DMS79 (cell line): ENCODE results near the gene PLA2G4F.

Source experiments
- DNase-seq: peaks from one replicate; lab custom pipeline; 2025; lab: John Stamatoyannopoulos, UW

PLA2G4F gene

DNA sequence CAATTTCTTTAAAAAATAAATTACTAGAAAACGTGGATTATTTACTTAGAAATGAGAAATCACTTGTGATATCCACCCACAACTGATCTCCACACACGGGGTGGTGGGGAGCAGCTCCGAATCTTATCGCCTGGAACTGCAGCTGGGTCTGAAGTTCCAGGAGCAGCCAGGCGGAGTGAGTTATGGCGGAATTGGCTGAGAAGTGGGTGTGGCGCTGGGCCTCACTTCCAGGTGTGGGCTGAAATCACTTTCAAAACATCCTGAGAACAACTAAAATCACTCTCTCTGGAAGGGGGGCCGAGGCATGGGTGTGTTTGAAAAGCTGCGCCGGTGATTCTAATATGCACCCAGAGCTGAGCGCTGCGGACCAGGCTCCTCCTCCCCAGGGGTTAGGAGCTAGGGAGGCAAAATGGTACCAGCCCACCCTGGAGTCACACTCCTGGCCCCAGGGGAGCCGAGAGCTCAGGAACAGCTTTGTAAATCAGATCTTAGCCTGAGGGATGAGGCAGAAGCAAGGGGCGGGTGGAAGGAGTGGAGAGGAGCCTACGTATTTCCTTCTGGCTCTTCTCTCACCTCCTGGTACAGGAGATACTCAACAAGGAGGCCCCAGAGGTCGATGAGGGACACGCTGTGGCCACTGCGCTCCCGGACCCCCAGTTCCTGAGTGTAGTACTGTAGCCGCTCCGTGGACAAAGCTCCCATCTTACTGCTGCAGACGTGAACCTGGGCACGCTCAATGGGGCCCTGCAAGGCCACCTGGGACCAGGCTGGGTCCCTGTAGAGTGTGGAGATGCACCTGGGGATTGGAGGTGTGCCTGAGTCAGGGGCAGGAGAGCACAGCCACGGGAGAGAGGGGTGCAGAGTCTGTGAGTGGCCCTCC is 9.6 kb downstream of the PLA2G4F start:
- no peak for DNase-seq

DNA sequence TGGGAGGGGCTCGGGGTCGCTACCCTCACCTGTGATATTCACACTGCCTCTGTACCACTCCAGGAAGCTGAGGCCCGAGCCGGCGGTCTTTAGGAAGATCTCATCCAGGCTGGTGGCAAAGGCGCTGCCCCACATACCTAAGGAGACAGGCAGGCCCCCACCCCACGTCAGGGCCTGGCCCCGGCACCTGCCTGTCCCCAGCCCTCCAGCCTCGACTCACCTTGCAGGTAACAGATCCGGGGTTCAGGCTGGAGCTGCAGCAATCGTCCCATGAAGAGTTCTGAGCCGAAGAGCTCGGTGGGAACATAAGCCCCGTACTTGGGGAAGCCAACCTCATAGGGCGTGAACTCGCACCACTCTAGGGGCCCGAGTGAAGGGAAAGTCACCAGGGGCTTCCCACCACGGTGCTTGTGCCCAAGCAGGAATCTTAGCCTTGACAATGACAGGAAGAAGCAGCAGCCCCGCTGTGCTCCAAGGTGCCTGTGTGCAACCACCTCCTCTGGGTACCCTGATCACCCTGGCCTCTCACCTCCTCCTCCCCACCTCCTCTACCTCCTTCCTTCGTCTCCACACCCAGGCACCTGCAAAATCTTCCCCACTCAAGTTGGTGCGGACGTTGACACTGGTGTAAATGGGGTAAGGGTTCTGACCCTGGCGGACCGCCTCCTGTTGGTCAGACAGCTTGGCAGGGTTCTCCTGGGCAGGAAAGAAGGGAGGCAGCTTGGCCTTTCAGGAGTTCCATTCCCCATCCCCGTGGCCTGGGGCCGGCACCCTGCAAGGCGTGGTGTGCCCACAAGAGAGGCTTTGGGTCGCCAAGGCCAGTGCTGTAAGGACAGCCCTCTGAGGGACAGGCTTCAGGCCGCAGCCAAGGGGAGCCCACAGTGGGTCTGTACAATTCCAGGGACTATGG is 10.6 kb downstream of the PLA2G4F start:
- no peak for DNase-seq

DNA sequence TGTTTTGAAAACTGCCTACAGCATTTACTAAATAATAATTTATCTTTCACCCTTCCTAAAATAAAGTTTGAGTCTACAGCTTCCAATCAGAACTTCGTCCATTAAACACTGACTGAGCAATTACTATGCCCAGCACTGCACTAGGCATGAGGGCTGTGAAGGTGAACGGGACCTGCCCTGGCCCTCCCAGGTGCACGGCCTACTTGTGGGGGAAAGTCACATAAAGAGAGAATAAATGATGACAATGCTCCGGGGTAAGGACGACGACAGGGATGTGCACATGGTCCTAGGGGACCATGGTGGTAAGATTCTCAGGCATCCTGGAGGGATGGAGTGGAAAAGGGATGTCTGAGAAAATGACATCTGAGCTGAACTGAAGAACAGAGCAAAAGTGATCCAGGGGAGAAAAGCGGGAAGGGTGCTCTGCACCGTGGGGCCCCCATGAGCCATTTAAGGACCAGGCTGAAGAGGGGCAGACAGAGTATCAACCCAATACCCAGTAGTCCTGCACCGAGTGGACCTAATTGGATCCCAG is 11.5 kb downstream of the PLA2G4F start:
- no peak for DNase-seq

DNA sequence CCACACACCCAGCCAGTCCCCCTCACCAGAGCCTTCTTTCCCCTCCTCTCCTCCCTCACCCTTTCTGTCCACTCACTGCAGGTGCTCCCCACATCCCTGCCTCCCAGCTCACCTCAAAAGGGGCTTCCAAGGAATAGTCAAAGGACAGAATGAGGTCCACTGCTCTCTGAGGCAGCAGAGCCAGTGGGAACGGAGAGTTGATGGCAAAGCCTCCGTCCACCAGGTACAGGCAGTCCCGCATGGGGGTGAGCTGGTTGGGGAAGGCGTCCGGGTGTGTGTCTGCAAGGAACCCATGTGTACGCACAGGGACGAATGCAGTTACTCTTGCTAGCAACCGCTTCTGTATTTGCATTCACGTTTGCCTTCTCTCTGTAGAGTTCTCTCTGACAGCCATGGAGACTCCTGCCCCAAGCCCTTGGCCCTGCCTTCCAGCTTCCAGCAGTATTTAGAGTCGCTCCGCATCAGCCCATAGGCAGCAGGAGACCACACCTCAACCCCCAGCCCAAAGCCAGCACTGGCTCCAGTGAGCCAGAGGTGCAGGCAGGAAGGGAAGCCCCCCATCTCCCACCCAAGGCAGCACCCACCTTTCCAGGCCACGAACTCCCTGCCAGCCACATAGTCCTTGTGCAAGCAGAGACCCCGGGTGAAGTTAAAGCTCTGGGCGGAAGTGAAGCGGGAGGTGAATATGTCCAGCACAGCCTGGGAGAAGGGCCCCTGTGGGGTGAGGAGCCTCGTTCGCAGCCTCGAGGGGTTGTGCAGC is 12.4 kb downstream of the PLA2G4F start:
- DNase-seq = no peak

DNA sequence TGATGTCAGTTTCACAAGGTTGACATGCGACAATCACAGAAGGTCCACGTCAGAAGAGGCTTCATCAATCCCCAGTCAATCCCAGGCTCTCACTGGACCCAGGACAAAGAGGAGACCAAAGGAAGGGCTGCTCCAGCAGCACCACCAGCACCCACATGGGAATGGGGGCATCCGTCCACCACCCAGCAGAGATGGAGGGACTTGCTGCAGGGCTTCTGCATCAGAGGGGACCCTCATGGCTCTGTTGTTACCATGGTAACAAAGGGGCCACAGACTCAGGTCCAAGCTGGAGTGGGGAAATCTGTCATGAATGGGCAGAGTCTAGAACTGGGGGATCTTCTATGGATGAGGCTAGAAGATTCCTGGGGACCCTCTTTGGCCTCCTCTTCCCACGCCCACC is 13.1 kb downstream of the PLA2G4F start:
- no peak for DNase-seq

DNA sequence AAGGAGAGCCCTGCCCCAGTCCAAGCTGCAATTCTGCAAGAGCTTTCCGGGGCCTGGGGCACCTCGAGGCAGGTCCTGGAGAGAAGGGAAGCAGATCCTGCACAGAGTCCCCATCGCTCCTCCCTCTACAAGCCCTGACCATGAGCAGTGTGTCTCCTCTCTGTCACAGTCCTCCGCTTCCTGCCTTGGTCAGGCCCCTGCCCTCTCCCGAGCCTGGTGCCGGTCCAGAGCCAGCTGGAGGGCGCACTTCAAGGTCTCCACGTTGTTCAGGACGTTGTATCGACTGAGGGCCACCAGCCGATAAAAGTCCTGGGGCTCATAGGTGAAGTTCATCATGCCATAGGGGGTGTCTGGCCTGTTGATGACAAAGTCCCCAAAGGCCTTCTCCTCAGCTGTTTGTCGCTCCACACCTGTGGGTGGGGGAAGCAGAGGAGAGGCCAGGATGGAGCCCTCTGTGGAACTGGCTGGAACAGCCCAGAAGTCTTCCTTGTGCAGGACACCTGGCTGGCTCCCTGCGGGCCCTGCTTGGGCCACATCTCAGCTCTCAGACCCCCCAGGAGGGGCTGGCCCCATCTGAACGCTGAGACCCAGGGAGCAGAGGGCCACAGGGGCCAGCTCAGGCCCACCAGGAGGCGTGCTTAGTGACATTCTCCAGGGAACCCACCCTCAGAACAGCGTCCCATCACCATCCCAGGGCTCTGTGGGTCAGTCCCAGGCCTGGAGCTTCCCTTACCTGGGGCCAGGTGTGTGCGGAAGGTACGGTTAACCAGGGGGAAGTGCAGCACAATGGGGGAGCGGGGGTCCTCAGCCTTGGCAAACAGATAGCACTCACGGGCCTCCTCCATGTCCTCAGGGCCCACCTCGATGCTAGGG is 14.4 kb downstream of the PLA2G4F start:
- DNase-seq = no peak

DNA sequence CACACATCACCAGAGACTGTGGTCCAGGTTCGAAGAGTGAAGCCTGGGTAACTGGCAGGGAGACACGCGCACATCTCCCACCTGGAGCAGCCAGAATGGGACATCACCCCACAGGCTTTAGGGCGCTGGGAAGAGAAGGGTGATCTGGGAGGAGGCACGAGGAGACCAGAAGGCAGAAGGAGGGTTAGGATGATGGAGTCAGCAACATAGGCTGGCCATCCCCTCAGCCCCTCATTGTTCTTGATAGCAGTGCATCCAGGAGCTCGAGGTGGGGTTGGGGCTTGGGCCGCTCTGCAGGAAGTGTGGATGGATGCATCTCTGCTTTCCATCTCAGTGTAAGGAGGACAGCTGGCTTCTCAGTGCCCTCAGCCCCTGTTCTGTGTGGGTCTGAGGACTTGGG is 15.2 kb downstream of the PLA2G4F start:
- no peak for DNase-seq

DNA sequence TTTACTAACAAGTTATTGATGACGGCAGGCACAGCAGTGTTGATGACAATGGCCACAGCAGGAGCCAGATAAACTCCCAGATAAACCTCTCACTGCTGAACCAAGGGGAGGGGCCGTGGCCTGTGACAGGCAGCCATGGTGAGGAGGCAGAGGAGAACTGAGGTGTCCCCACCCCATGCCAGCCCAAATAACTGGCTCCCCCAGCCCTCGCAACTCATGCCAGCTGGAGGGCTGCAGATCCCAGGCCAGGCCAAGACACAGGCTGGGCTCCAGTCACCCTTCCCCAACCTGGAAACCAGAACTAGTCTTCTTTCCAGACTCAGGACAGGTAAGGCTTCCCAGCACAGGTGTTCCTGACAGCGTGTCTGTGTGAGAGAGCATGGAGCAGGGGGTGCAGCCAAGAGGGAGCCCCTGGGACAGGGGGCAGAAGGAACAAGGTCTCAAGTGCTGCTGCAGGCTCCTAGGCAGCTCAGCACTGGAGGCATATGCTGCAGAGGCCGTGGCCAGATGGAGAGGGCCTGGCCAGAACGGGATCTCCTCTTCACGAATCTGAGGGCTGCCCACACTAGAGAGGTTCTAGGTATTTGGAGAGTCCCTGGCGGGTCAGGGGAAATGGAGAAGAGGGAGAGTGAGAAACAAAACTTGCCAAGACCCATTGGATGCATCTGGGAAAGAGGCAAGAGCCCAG is 15.9 kb downstream of the PLA2G4F start:
- no peak for DNase-seq

DNA sequence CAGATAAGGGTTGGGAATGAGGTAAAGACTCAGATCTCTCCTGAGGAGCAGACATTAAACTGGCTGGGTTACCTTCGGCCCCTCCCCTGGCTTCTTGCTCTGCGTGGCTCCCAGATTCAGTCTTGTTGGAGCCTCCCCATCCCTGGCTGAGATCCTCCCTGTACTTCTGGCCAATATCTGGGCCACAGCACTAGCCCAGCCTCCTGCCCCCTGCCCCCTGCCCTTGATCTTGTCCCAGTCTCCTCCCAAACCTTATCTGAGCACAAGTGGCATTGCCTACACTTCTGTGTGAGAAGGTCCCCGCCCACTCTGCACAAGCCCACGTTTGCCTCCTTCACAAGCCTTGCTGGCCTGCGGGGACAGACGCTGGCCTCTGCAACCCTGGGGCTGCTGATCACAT is 16.8 kb downstream of the PLA2G4F start:
- DNase-seq = no peak

DNA sequence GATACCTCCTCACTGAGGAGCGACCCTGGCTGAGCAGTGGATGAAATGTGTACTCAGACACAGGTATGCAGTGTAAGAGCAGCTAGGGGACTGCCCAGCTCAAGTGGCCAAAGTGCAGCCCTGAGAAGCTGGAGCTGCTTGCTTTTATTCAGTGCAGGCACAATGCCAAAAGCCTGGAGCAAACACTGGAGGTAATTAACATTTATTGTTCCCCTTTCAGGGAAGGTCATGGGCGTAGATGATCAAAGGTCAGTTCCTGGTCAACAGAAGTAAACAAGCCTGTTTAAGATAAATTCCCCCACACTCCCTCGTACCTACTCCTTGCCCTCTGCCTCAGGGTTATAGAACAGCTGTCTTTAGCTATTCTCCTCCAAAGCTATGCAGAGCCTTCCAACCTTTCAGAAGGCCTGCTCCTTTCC is 17.5 kb downstream of the PLA2G4F start:
- no peak for DNase-seq

DNA sequence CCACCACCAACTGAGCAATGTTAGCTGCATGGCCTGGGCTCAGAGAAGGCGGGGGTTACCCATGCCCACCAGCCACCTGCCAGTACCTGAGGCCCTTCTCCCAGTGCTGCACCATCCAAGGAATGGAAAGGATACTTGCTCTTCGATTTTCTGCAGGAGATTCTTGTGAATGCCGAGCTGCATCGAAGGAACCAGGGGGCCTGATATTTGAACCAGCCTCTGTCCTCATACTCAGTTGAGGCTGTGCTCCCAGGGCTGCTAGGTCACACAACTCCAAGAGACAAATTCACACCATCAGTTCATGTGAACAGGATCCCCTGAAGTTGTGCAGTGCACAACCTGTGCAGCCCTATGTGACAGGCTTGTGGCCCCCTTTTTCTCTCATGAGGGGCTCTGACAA is 18.0 kb downstream of the PLA2G4F start:
- no peak for DNase-seq

DNA sequence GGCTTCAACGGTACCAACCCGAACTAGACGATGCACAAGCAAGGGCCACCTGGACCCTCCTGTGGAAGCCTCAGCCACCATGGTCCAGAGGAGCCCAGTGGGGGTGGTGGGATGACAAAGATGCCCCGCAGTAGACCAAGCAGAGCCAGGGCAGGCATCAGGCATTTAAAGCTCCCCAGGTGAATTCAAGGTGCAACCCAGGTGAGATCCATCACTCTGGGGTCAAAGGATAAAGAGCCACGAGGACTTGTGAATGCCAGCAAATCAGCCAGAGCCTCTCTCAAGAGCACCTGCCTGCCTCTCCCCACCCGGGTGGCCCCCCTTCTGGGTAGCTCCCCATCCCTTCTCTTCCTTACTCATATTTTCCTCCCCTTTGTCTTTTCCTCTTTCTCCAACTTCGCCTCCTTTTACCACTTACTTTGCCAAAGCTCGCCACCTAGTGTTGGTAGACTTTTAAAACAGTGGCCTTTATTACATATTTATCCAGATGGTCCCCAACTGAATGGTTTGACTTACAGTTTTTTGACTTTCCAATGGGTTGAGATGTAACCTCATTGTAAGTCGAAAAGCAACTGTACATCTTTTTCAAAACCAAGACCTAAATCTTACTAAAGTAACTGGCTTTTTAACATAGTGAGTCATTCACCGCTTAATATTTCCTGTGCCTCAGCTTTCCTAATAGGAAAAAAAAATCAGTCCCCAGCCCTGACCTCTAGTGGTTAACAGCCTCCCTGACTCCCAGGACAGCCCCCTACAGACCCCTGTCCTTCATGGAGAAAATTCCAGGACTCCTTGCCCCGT is 18.8 kb downstream of the PLA2G4F start:
- no peak for DNase-seq

DNA sequence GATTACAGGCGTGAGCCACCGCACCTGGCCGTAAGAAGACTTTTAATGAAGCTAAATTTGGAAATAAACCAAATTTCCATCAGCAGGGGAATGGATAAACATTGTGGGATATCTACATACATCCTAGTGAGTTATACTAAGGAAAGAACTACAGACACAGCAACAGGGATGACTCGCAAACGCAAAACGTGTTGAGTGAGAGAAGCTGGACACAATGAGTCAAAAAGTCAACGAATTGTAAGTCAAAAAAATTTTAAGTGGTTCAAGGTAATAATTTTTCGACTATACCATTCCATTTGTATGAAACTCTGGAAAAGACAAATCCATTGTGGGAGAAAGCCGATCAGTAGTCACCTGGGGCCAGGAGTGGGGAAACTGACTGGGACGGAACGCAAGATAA is 19.9 kb downstream of the PLA2G4F start:
- no peak for DNase-seq

DNA sequence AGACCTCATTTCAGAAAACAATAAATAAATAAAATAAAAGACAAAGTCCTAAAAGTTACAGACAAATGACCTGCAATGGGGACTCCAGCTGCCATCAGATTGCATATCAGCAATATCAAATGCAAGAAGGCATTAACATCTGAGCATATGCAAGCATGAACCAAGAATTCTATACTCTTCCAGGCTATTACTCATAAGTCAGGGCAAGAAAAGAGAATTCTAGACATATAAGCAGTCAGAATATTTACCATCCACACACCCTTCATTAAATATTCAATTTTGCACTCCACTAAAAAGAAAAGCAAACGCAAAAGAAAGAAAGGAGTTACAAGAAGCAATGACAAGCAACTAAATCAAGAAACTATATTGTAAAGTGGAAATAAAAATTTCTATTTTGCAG is 21.1 kb downstream of the PLA2G4F start:
- no peak for DNase-seq

DNA sequence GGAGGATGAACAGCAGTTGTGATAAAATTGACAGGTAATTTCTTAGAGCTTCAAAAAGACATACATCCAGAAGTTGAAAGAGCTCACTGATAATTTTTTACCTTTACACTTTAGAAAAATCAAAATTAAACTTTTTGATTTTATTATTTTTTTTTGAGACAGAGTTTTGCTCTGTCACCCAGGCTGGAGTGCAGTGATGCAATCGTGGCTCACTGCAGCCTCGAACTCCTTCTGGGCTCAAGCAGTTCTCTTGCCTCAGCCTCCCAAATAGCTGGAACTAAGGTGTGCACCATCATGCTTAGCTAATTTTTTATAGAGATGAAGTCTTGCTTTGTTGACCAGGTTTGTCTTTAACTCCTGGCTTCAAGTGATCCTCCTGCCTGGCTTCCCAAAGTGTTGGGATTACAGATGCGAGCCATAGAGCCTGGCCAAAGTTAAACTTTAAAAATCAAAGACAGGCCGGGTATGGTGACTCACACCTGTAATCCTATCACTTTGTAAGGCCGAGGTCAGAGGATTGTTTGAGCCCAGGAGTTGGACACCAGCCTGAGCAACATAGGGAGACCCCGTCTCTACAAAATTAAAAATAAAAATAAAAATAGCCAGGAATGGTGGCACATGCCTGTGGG is 21.7 kb downstream of the PLA2G4F start:
- DNase-seq = no peak

DNA sequence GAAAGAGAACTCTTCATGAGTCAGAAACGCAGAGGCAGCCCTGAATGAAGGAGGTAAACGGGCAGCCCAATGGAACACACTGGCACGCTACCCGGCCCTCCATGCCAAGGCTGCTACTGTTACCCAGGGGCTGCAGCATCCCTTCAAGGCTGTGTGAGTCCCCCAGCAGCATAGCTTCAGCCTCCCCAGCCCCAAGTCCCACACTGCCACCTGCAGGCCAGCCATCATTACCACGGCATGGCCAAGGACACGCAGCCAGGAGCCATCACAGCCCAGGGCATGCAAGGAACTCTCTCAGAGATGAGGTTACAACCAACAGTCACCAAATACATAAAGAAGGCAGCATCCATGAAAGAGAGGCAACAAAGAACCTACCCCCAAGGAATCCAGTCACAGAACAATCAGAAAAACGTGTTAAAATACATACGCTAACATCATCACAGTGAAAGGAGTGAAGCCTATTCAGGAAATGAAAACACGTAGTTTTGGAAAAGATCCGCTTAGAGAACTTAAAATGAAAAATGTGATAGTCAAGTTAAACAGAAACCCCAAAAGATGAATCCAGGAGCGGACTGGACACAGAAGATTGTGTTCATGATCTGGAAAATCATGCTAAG is 22.4 kb downstream of the PLA2G4F start:
- DNase-seq = no peak

DNA sequence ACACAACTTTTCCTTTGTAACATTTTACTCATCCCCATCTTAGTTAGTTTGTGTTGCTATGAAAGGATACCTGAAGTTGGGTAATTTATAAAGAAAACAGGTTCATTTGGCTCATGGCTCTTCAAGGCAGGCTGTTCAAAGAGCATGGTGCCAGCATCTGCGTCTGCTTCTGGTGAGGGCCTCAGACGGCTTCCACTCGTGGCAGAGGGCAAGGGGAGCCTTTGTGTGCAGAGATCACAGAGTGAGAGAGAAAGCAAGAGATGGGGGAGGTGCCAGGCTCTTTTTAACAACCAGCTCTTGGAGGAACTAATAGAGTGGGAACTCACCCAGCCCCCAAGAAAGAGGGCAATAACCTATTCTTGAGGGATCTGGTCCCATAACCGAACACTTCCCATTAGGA is 23.1 kb downstream of the PLA2G4F start:
- no peak for DNase-seq
